H1 (cell line): ENCODE measurements around the gene HDAC9. TPM values are rescaled to one million over a fixed set of nuclear protein-coding genes. Genes with fewer than 3 reads are reported as not detected.

Experiments used
- CTCF ChIA-PET: fragments of 300-600 bp; sonication (Branson Sonifier 250); formaldehyde crosslinking; loops from one replicate; lab custom pipeline; 2021; ENCODE audit not compliant: partially characterized antibody; lab: Charles Lee
- POLR2A ChIA-PET: fragments of 300-600 bp; sonication (Branson Sonifier 250); formaldehyde crosslinking; loops from one replicate; lab custom pipeline; 2021; ENCODE audit warnings: inconsistent platforms; ENCODE audit not compliant: partially characterized antibody; lab: Charles Lee
- DNase-seq, 2 experiments: peaks; one replicate each; pipeline versions ENCODE4 v3.0.0 to v3.0.0-alpha.2; 2010 to 2022; ENCODE audit warnings: low spot score in 2 of 2, low read depth in 1 of 2, mixed read lengths in 1 of 2
- FAIRE-seq: peaks from 2 replicates; lab custom pipeline; 2011; peaks lifted over from hg19 to GRCh38; lab: Jason Lieb, UNC
- H2AFZ ChIP-seq: 2 replicates; pipeline ENCODE4 v1.8.1; 2012; ENCODE audit warnings: low read length, inconsistent platforms
- H2AK5ac ChIP-seq: 2 replicates; pipeline ENCODE4 v1.6.1; 2013; ENCODE audit warnings: low read depth, low read length
- H2BK120ac ChIP-seq: replicated peaks from 2 replicates; pipeline ENCODE3; 2013; ENCODE audit warnings: low read depth, low read length, inconsistent platforms
- H2BK12ac ChIP-seq: 2 replicates; pipeline ENCODE4 v1.6.1; 2013; ENCODE audit warnings: low read depth, low read length
- H2BK15ac ChIP-seq: 2 replicates; pipeline ENCODE4 v1.6.1; 2013; ENCODE audit warnings: low read length
- H2BK20ac ChIP-seq: 2 replicates; pipeline ENCODE4 v1.6.1; 2013; ENCODE audit warnings: low read length
- H2BK5ac ChIP-seq: 2 replicates; pipeline ENCODE4 v1.6.1; 2013; ENCODE audit warnings: low read depth, low read length
- H3K14ac ChIP-seq: 2 replicates; pipeline ENCODE4 v1.6.1; 2013; ENCODE audit warnings: inconsistent platforms; ENCODE audit not compliant: insufficient read length
- H3K18ac ChIP-seq: 2 replicates; pipeline ENCODE4 v1.6.1; 2013; ENCODE audit warnings: low read length; ENCODE audit errors: extremely low read depth
- H3K23ac ChIP-seq: 2 replicates; pipeline ENCODE4 v1.6.1; 2013; ENCODE audit warnings: inconsistent platforms; ENCODE audit not compliant: insufficient read length
- H3K23me2 ChIP-seq: 2 replicates; pipeline ENCODE4 v1.6.1; 2013; ENCODE audit warnings: low read depth, low read length
- H3K27ac ChIP-seq: 2 replicates; pipeline ENCODE4 v1.6.1; 2011; ENCODE audit warnings: low read depth, low read length, inconsistent platforms
- H3K27me3 ChIP-seq, 4 experiments: replicated peaks in 1 of 4; 1 replicate in 1 of 4; 2 replicates in 3 of 4; pipeline versions ENCODE4 v1.6.1 to v1.8.1; 2011 to 2013; ENCODE audit warnings: low read length in 3 of 4, mild to moderate bottlenecking in 3 of 4, inconsistent platforms in 2 of 4, mixed read lengths in 2 of 4, moderate library complexity in 1 of 4; ENCODE audit not compliant: control insufficient read depth in 3 of 4, insufficient read depth in 3 of 4; ENCODE audit errors: extremely low read depth in 1 of 4
- H3K36me3 ChIP-seq, 4 experiments: 2 replicates each; pipeline versions ENCODE4 v1.6.1 to v1.8.1; 2011 to 2013; ENCODE audit warnings: mild to moderate bottlenecking in 4 of 4, low read length in 3 of 4, moderate library complexity in 2 of 4, control low read depth in 1 of 4, inconsistent platforms in 1 of 4; ENCODE audit not compliant: insufficient read depth in 4 of 4, control insufficient read depth in 2 of 4
- H3K4ac ChIP-seq: replicated peaks from 2 replicates; pipeline ENCODE3; 2013; ENCODE audit warnings: low read length, low read depth, mixed read lengths, inconsistent platforms; ENCODE audit not compliant: insufficient read length
- H3K4me1 ChIP-seq, 4 experiments: replicated peaks in 1 of 4; 1 replicate in 1 of 4; 2 replicates in 3 of 4; pipeline versions ENCODE4 v1.6.1 to v1.8.1; 2011 to 2013; ENCODE audit warnings: low read length in 3 of 4, inconsistent platforms in 2 of 4, mixed read lengths in 1 of 4; ENCODE audit not compliant: insufficient read depth in 4 of 4, control insufficient read depth in 3 of 4
- H3K4me2 ChIP-seq, 2 experiments: 2 replicates each; pipeline versions ENCODE4 v1.6.1 to v1.8.1; 2011 to 2013; ENCODE audit warnings: low read depth in 2 of 2, low read length in 2 of 2, control low read depth in 1 of 2, inconsistent platforms in 1 of 2, mild to moderate bottlenecking in 1 of 2; ENCODE audit not compliant: insufficient read depth in 1 of 2
- H3K4me3 ChIP-seq, 4 experiments: fragments of 200-600, 300-600 bp in 1 of 4; sonication (generic), shearing (Covaris generic), sonication (Bioruptor Twin) in 1 of 4; 2 replicates each; pipeline versions ENCODE4 v1.5.1 to v1.8.1; 2011 to 2016; ENCODE audit warnings: low read length in 4 of 4, low read depth in 3 of 4, control low read depth in 2 of 4, inconsistent platforms in 2 of 4, mild to moderate bottlenecking in 2 of 4, mixed read lengths in 1 of 4, moderate library complexity in 1 of 4; ENCODE audit not compliant: insufficient read depth in 2 of 4; ENCODE audit errors: extremely low read depth in 1 of 4
- H3K56ac ChIP-seq: replicated peaks from 2 replicates; pipeline ENCODE3; 2013; ENCODE audit warnings: low read depth, mild to moderate bottlenecking, mixed read lengths, low read length, inconsistent platforms; ENCODE audit not compliant: insufficient read length
- H3K79me1 ChIP-seq: 2 replicates; pipeline ENCODE4 v1.6.1; 2013; ENCODE audit warnings: low read depth, low read length, control low read depth
- H3K79me2 ChIP-seq, 2 experiments: 2 replicates each; pipeline versions ENCODE4 v1.6.1 to v1.8.1; 2012 to 2013; ENCODE audit warnings: low read length in 2 of 2, mild to moderate bottlenecking in 2 of 2, inconsistent platforms in 1 of 2; ENCODE audit not compliant: insufficient read depth in 2 of 2, control insufficient read depth in 1 of 2
- H3K9ac ChIP-seq, 4 experiments: replicated peaks in 1 of 4; 1 replicate in 1 of 4; 2 replicates in 3 of 4; pipeline versions ENCODE4 v1.6.1 to v1.8.1; 2011 to 2013; ENCODE audit warnings: low read depth in 3 of 4, low read length in 3 of 4, control low read depth in 2 of 4, mild to moderate bottlenecking in 2 of 4, moderate library complexity in 2 of 4, inconsistent platforms in 1 of 4; ENCODE audit errors: extremely low read depth in 1 of 4
- H3K9me3 ChIP-seq, 2 experiments: 2 replicates each; pipeline versions ENCODE4 v1.6.1 to v1.8.1; 2012 to 2013; ENCODE audit warnings: mild to moderate bottlenecking in 2 of 2, moderate library complexity in 2 of 2, control low read depth in 1 of 2, inconsistent platforms in 1 of 2, low read depth in 1 of 2, low read length in 1 of 2, mixed read lengths in 1 of 2; ENCODE audit not compliant: insufficient read depth in 2 of 2
- H4K20me1 ChIP-seq, 2 experiments: replicated peaks in 1 of 2; 2 replicates each; pipeline versions ENCODE3 to v1.8.1; 2011 to 2013; ENCODE audit warnings: inconsistent platforms in 2 of 2, low read length in 2 of 2, mild to moderate bottlenecking in 1 of 2; ENCODE audit not compliant: insufficient read depth in 2 of 2, control insufficient read depth in 1 of 2
- H4K5ac ChIP-seq: 2 replicates; pipeline ENCODE4 v1.6.1; 2013; ENCODE audit warnings: low read length, low read depth, mixed read lengths, inconsistent platforms; ENCODE audit not compliant: insufficient read length
- H4K8ac ChIP-seq: 2 replicates; pipeline ENCODE4 v1.8.0; 2013; ENCODE audit warnings: mild to moderate bottlenecking, moderate library complexity, low read length, inconsistent platforms; ENCODE audit not compliant: insufficient read depth; ENCODE audit errors: extremely low read depth
- H4K91ac ChIP-seq: replicated peaks from 2 replicates; pipeline ENCODE3; 2013; ENCODE audit warnings: low read length, mixed read lengths, inconsistent platforms; ENCODE audit not compliant: insufficient read length
- HDAC6 ChIP-seq: IDR thresholded peaks from one replicate; pipeline ENCODE4 v1.7.1; 2012; ENCODE audit warnings: low read depth, mild to moderate bottlenecking, inconsistent platforms, low read length, moderate library complexity
- JUN ChIP-seq: IDR thresholded peaks from 2 replicates; pipeline ENCODE4 v1.6.1; 2011; ENCODE audit warnings: low read depth, mild to moderate bottlenecking, improper control_type of control experiment, low read length
- POLR2AphosphoS5 ChIP-seq: IDR thresholded peaks from 2 replicates; pipeline ENCODE4 v1.6.1; 2011; ENCODE audit warnings: low read depth, low read length
- WGBS, 2 experiments: shearing (Covaris generic) in 1 of 2; methylation state at CpG; one replicate each; pipeline versions ENCODE4 v1.1.6 to v1.1.7; 2013 to 2015; ENCODE audit warnings: low lambda C conversion rate in 2 of 2, mixed read lengths in 2 of 2, inconsistent platforms in 1 of 2, low coverage in 1 of 2, missing lambda C conversion rate in 1 of 2; ENCODE audit not compliant: insufficient replicate concordance in 2 of 2, insufficient coverage in 1 of 2, insufficient read length in 1 of 2; ENCODE audit errors: extremely low coverage in 1 of 2, missing lambda C conversion rate in 1 of 2; 5-methylcytosine and 5-hydroxymethylcytosine counted together
- polyA plus RNA-seq, 7 experiments: library from polyadenylated mRNA; depleted of rRNA in 3 of 7; stranded (reverse) in 5 of 7; unstranded in 2 of 7; fragments of >200 nt in 5 of 7; fragments of 200-250 nt in 2 of 7; gene quantifications; 1 replicate in 5 of 7; 2 replicates in 1 of 7; 4 replicates in 1 of 7; pipeline versions ENCODE4 v1.2.1 to v1.2.3, GENCODE V29; 2011 to 2013; ENCODE audit warnings: missing spikeins in 2 of 7, mixed read lengths in 2 of 7
- total RNA-seq: library from RNA; stranded (reverse); fragmentation: NEBNext Ultra II Directional; extraction: Animal tissue kit (Norgen Biotek cat#: 25700); gene quantifications from 2 replicates; pipeline ENCODE4 v1.2.1, GENCODE V29; 2021

Gene HDAC9
- total and polyA plus RNA-seq, 2 of the 8 experiments (the other 6 are each of a cell fraction or from before 2014, with no cell fraction given), result 9.5 to 13.1 TPM

DNA sequence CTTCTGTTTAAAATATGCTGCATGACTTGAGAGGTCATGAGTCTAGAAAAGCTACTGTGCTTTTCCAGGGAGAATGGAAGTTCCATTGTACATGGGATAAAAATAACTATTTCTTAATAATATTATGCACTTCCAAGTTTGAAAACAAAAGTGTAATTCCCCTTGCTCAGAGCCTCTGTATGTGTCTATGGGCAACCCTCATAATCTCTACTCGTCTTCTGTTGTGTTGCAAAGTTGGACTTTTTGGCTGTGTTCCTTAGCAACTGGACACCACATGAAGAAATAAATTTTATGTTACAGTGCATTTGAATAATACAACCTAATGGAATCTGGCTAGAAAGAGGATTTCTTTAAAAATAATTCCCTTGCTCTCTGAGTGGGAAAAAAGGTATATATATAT, 379.3 kb downstream of the HDAC9 start:
- Histone ChIP-seq H3K9ac (no peak overlapping the region), H2BK5ac (no peak overlapping the region), H2AK5ac (no peak overlapping the region), H3K23me2 (no peaks in the 10 kb centered on the region), H3K27ac (no peak overlapping the region), H4K8ac (no peak overlapping the region), H3K18ac (no peak overlapping the region), H3K36me3 (no peaks in the 10 kb centered on the region), H3K4me3 (no peak overlapping the region), H4K91ac (no peak overlapping the region), H3K79me1 (no peaks in the 10 kb centered on the region), H2BK12ac (no peak overlapping the region), H3K23ac (no peak overlapping the region), H2BK15ac (no peak overlapping the region), H2BK120ac (no peak overlapping the region), H2AFZ (no peak overlapping the region), H2BK20ac (no peak overlapping the region), H3K27me3 (no peaks in the 10 kb centered on the region), H4K20me1 (no peaks in the 10 kb centered on the region), H3K9me3 (no peaks in the 10 kb centered on the region), H4K5ac (no peak overlapping the region), H3K4ac (no peak overlapping the region), H3K79me2 (no peaks in the 10 kb centered on the region), H3K4me1 (no peaks in the 10 kb centered on the region), H3K4me2 (no peak overlapping the region), H3K14ac (no peak overlapping the region), H3K56ac (no peak overlapping the region)
- DNase-seq, result no peak
- no peak for FAIRE-seq
- ChIA-PET CTCF (interaction anchor here (1.4 kb wide), 1 partner anchor 17 kb away, joined by 6 read pairs; no protein-coding TSS in a partner anchor), POLR2A (no interaction called here)
- WGBS, 2 experiments, result 95% methylated on average over 1 of the region's 1 CpG; no CpG with 5 or more reads in 1 of the 2 experiments
- TF ChIP-seq HDAC6 (no peak), JUN (no peak), POLR2AphosphoS5 (no peak)
